Kidney (tissue), 14 donors: ENCODE data around the gene DIS3L2. TPM values are rescaled to one million over a fixed set of nuclear protein-coding genes. Genes with fewer than 3 reads are reported as not detected.

Source experiments
- DNase-seq, 5 donors: peaks; one replicate each; pipeline ENCODE4 v3.0.0-alpha.2; 2013 to 2020
- FAIRE-seq: peaks from 2 replicates; lab custom pipeline; 2012; peaks lifted over from hg19 to GRCh38; lab: Jason Lieb, UNC
- H3K27ac ChIP-seq, 2 donors: one replicate each; pipeline ENCODE4 v1.7.0; 2013; ENCODE audit warnings: low read depth in 2 of 2, low read length in 2 of 2, inconsistent platforms in 1 of 2
- H3K27me3 ChIP-seq: one replicate; pipeline ENCODE4 v1.7.1; 2013; ENCODE audit warnings: low read length, inconsistent platforms; ENCODE audit not compliant: control insufficient read depth, insufficient read depth
- H3K36me3 ChIP-seq, 3 donors: one replicate each; pipeline versions ENCODE4 v1.7.0 to v1.7.1; 2013; ENCODE audit warnings: low read length in 3 of 3, control low read depth in 1 of 3, inconsistent platforms in 1 of 3; ENCODE audit not compliant: insufficient read depth in 3 of 3, control insufficient read depth in 2 of 3
- H3K4me1 ChIP-seq, 3 donors: one replicate each; pipeline versions ENCODE4 v1.7.0 to v1.7.1; 2013; ENCODE audit warnings: low read length in 3 of 3, inconsistent platforms in 1 of 3, low read depth in 1 of 3; ENCODE audit not compliant: control insufficient read depth in 2 of 3, insufficient read depth in 2 of 3
- H3K4me3 ChIP-seq, 3 donors: one replicate each; pipeline versions ENCODE4 v1.7.0 to v1.8.1; 2013; ENCODE audit warnings: low read length in 3 of 3, control low read depth in 1 of 3, inconsistent platforms in 1 of 3
- H3K9ac ChIP-seq, 3 donors: one replicate each; pipeline versions ENCODE4 v1.7.0 to v1.7.1; 2013; ENCODE audit warnings: low read length in 3 of 3, control low read depth in 1 of 3, inconsistent platforms in 1 of 3
- H3K9me3 ChIP-seq, 3 donors: one replicate each; pipeline versions ENCODE4 v1.7.0 to v1.7.1; 2013; ENCODE audit warnings: low read length in 3 of 3, control low read depth in 1 of 3, inconsistent platforms in 1 of 3; ENCODE audit not compliant: control insufficient read depth in 2 of 3, insufficient read depth in 1 of 3
- intact Hi-C: fragments of 100-400 bp; cut with DNase I; formaldehyde crosslinking; loops from one replicate; pipeline ENCODE4 v1.11.1; 2022
- polyA plus RNA-seq: library from polyadenylated mRNA; stranded (reverse); fragments of 350-450 nt; fragmentation: Illumina TruSeq; extraction: RNeasy Lipid Tissue Mini Kit (QIAGEN cat#74804); gene quantifications from one replicate; pipeline ENCODE4 v1.2.3, GENCODE V29; 2014; ENCODE audit warnings: low read depth, low replicate concordance; ENCODE audit not compliant: insufficient read depth
- total RNA-seq: library from RNA; stranded (reverse); fragmentation: NEBNext Ultra II Directional; extraction: Animal tissue kit (Norgen Biotek cat#: 25700); gene quantifications from one replicate; pipeline ENCODE4 v1.2.1, GENCODE V29; 2021
- TF ChIP-seq, protein P1 (sequence below): IDR thresholded peaks from 3 replicates; pipeline ENCODE4 v1.5.1; 2012; ENCODE audit warnings: mild to moderate bottlenecking, moderate library complexity, borderline replicate concordance; ENCODE audit not compliant: insufficient read depth; ENCODE audit errors: extremely low read depth
- donor health status: control.
- donor health status: control.
- donor health status: control.
- donor health status: control.
- donor health status: control.
- donor health status: DM: yes; HTN: yes; CAD: no.
- donor health status: Normal renal cell carcinoma (clear cell type).

Gene DIS3L2
- total and polyA plus RNA-seq, 2 donors from 2014 or later, result 12.3 to 47.7 TPM

DNA sequence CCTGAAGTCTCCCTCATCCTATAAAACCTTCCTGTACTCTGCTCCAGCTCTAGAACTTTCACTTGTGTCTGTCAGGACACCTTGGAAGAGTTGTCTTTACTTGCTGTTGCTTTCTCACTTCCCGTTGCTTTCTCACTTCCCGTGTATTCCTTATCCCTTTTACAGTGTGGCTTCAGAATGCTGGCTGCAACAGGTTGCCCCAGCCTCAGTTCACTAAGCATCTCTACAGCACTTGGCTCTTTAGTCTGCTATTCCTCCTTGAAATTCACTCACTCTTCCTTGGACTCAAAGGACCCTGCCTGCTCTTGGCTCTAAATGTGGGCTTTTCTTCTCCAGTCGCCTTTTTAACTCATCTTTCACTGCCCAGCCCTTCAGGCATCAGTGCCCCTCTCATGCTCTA lies 254.5 kb downstream of the DIS3L2 start:
- FAIRE-seq, result no peak

DNA sequence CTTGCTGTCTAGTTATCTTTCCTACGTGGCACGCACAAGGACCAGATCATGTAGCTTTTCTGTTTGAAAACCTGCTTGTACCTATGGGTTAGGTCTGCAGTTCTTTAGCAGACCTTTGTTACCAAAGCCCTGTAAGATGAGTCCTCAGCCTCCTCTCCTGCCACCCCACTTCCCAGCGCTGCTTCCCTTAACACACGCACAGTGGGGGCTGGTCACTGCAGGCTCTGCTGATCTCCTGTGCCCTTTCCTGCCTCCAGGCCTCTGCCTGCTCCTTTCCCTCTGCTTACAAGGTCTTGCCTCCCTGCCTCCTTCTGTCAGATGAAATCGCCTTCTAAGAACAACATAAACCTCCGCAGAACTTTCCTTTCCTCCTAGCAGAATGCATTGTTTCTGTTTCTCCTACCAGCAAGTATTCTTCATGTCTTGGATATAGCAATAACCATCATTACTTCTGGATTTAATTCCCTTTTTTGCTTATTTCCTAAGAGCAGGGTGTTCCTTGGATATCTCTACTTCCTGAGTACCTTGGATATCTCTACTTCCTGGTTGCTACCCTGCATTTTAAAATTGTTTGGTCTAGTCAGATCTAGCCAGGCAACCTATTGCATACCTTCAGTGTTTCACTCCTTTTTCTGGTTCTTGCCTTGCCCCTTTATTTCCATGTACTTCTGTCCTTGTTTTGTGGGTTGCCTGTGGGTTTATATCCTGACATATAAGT lies 257.4 kb downstream of the DIS3L2 start:
- DNase-seq (no peak), FAIRE-seq (no peak)
- no peaks in the 10 kb centered on the region for H3K36me3 ChIP-seq
- H3K27ac ChIP-seq, result no peak overlapping the region
- H3K9me3 ChIP-seq, result no peaks in the 10 kb centered on the region
- H3K9ac ChIP-seq, result no peak overlapping the region
- intact Hi-C loops, result no loop called here
- peaks cover 0 to 3% (median 0%) of the 10 kb centered on the region in 3 donors for H3K4me1 ChIP-seq
- no peak overlapping the region for H3K4me3 ChIP-seq
- no peaks in the 10 kb centered on the region for H3K27me3 ChIP-seq
- TF ChIP-seq, protein P1, sequence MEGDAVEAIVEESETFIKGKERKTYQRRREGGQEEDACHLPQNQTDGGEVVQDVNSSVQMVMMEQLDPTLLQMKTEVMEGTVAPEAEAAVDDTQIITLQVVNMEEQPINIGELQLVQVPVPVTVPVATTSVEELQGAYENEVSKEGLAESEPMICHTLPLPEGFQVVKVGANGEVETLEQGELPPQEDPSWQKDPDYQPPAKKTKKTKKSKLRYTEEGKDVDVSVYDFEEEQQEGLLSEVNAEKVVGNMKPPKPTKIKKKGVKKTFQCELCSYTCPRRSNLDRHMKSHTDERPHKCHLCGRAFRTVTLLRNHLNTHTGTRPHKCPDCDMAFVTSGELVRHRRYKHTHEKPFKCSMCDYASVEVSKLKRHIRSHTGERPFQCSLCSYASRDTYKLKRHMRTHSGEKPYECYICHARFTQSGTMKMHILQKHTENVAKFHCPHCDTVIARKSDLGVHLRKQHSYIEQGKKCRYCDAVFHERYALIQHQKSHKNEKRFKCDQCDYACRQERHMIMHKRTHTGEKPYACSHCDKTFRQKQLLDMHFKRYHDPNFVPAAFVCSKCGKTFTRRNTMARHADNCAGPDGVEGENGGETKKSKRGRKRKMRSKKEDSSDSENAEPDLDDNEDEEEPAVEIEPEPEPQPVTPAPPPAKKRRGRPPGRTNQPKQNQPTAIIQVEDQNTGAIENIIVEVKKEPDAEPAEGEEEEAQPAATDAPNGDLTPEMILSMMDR, result no peak

More for the DNA sequence above, 254.5 kb downstream of the DIS3L2 start:
- TF ChIP-seq, protein P1, result no peak
- no peak overlapping the region for H3K27ac ChIP-seq
- no peak overlapping the region for H3K9ac ChIP-seq
- no peaks in the 10 kb centered on the region for H3K9me3 ChIP-seq
- DNase-seq, result no peak
- H3K4me1 ChIP-seq, result peaks cover 0 to 3% (median 0%) of the 10 kb centered on the region in 3 donors
- H3K4me3 ChIP-seq, result no peak overlapping the region
- no peaks in the 10 kb centered on the region for H3K27me3 ChIP-seq
- no peaks in the 10 kb centered on the region for H3K36me3 ChIP-seq
- intact Hi-C loops, result no loop called here

DNA sequence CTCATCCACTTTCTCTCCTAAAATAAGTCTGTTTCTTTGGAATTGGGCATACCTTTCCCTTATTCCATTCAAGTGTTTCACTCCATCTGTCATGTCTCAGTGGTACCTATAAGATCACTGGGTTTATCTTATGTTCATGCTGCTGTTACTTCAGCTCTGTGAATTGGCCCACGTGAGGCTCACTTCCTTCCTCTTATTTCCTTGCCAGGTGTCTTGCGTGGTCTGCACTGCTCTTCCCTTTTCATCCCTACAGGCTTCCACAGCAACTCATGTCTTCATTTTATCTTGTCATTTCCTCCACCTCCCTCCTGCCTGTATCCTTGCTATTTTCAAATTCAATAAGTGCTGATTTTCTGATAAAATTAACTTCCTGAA lies 258.0 kb downstream of the DIS3L2 start:
- no peak for FAIRE-seq
- Histone ChIP-seq H3K27ac (no peak overlapping the region), H3K9ac (no peak overlapping the region), H3K27me3 (no peaks in the 10 kb centered on the region), H3K36me3 (no peaks in the 10 kb centered on the region), H3K4me3 (no peak overlapping the region), H3K9me3 (no peaks in the 10 kb centered on the region), H3K4me1 (peaks cover 0 to 3% (median 0%) of the 10 kb centered on the region in 3 donors)
- no peak for DNase-seq
- intact Hi-C loops, result no loop called here
- TF ChIP-seq, protein P1, result no peak

DNA sequence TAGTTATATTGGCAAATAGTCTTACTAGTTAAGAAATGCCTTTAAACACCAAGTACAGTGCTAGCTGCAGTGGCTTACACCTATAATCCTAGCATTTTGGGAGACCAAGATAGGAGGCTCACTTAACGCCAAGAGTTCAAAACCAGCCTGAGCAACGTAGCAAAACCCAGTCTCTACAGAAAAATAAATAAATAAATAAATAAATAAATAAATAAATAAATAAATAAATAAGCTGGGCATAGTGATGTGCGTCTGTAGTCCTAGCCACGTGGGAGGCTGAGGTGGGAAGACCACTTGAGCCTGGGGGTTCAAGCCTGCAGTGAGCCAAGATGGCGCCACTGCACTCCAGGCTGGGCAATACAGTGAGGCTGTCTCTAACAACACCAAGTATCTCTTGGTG lies 258.4 kb downstream of the DIS3L2 start:
- no peaks in the 10 kb centered on the region for H3K36me3 ChIP-seq
- no peak overlapping the region for H3K27ac ChIP-seq
- TF ChIP-seq, protein P1, result no peak
- no peak overlapping the region for H3K9ac ChIP-seq
- DNase-seq, result no peak
- no peak for FAIRE-seq
- peaks cover 0 to 3% (median 0%) of the 10 kb centered on the region in 3 donors for H3K4me1 ChIP-seq
- H3K27me3 ChIP-seq, result no peaks in the 10 kb centered on the region
- H3K4me3 ChIP-seq, result no peak overlapping the region
- H3K9me3 ChIP-seq, result no peaks in the 10 kb centered on the region
- intact Hi-C loops, result no loop called here
